Transverse colon (tissue), 4 donors: ENCODE results near the gene SORCS3.

Experiments
- EP300 ChIP-seq: sonication (generic); formaldehyde crosslinking; IDR thresholded peaks from one replicate; pipeline ENCODE4 v1.6.1; 2017; ENCODE audit warnings: antibody characterized with exemption, low read depth
- POLR2A ChIP-seq: fragments of 450-650 bp; IDR thresholded peaks from one replicate; pipeline ENCODE4 v1.6.1; 2016; ENCODE audit warnings: antibody characterized with exemption, mild to moderate bottlenecking, moderate library complexity
- POLR2AphosphoS5 ChIP-seq, 3 donors: sonication (generic); formaldehyde crosslinking; IDR thresholded peaks; one replicate each; pipeline ENCODE4 v1.6.1; 2016; ENCODE audit warnings: antibody characterized with exemption in 3 of 3
- TF ChIP-seq, protein P1 (sequence below), 5 experiments: fragments of 200-600 bp in 3 of 5; fragments of 450-650 bp in 2 of 5; sonication (generic) in 3 of 5; IDR thresholded peaks; 1 replicate in 2 of 5; 2 replicates in 3 of 5; pipeline ENCODE4 v1.5.1; 2016 to 2017; ENCODE audit warnings: antibody characterized with exemption in 5 of 5, inconsistent platforms in 3 of 5, mild to moderate bottlenecking in 2 of 5, moderate library complexity in 1 of 5

DNA sequence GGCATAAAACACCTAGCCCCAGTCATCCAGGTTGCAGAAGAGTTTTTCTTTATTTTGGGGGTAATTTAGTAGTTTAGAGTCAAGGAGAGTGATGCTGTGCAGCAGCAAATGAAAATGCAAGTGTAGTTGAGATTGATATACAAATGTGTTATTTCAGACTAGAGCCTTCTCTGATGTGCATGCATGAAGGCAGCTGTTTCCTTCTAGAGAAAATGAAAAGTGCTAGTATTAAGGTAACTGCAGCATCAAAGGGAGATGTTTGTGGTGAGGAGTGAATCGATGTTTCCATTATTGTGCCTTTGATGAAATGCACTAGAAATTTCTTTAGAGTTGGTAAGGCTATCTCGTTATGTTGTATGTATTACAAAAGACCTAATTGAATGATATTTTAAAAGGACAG lies 339.3 kb downstream of the SORCS3 start:
- TF ChIP-seq EP300 (no peak), POLR2A (no peak), POLR2AphosphoS5 (IDR thresholded peaks at IDR 0.05) (no peak)
- TF ChIP-seq, protein P1, sequence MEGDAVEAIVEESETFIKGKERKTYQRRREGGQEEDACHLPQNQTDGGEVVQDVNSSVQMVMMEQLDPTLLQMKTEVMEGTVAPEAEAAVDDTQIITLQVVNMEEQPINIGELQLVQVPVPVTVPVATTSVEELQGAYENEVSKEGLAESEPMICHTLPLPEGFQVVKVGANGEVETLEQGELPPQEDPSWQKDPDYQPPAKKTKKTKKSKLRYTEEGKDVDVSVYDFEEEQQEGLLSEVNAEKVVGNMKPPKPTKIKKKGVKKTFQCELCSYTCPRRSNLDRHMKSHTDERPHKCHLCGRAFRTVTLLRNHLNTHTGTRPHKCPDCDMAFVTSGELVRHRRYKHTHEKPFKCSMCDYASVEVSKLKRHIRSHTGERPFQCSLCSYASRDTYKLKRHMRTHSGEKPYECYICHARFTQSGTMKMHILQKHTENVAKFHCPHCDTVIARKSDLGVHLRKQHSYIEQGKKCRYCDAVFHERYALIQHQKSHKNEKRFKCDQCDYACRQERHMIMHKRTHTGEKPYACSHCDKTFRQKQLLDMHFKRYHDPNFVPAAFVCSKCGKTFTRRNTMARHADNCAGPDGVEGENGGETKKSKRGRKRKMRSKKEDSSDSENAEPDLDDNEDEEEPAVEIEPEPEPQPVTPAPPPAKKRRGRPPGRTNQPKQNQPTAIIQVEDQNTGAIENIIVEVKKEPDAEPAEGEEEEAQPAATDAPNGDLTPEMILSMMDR (IDR thresholded peaks at IDR 0.05) = no peak
